Stimulated activated CD4-positive, alpha-beta T cell treated with anti-CD3 and anti-CD28 coated beads, Interleukin-4, amount 100 ng/mL, for 24 hours (primary cell): ENCODE measurements around the gene DNAJB6.
"Not testable (repeated sequence)": the region's sequence is repeated elsewhere in the genome, so short reads cannot be mapped to it uniquely, and the experiment has no call there.

Source experiments
- DNase-seq: peaks from one replicate; pipeline ENCODE4 v3.0.0-alpha.2; 2020

Gene DNAJB6

DNA sequence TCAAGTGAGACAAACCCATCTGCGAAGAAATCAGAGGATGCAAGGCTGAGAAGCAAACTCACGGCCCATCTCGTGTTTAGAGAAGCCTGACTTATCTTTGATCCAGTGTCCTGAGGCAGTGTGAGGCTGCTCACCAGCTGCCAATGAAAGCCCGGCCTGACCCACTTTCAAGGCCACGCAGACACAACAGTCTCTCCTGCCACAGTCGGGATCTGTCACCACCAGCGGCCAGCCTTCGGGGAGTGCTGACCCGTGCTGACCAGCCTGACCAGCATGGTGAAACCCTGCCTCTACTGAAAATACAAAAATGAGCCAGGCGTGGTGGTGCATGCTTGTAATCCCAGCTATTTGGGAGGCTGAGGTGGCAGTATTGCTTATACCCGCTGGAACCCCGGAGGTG, 7.4 kb upstream of the DNAJB6 start:
- no peak for DNase-seq

DNA sequence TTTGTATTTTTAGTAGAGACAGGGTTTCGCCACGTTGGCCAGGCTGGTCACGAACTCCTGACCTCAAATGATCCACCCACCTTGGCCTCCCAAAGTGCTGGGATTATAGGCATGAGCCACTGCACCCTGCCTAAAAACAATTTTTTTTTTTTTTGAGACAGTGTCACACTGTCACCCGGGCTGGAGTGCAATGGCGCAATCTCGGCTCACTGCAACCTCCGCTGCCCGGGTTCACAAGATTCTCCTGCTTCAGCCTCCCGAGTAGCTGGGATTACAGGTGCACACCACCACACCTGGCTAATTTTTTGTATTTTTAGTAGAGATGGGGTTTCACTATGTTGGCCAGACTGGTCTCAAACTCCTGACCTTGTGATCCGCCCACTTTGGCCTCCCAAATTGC, 6.2 kb upstream of the DNAJB6 start:
- not testable (repeated sequence) for DNase-seq

DNA sequence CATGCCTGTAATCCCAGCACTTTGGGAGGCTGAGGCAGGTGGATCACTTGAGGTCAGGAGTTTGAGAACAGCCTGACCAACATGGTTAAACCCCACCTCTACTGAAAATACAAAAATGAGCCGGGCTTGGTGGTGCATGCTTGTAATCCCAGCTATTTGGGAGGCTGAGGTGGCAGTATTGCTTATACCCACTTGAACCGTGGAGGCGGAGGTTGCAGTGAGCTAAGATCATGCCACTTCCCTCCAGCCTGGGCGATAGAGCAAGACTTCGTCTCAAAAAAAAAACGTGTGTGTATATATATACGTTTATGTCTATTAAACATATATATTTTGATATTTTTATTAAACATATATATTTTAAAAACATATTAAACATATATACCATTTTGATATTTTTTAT, 5.8 kb upstream of the DNAJB6 start:
- DNase-seq = not testable (repeated sequence)

DNA sequence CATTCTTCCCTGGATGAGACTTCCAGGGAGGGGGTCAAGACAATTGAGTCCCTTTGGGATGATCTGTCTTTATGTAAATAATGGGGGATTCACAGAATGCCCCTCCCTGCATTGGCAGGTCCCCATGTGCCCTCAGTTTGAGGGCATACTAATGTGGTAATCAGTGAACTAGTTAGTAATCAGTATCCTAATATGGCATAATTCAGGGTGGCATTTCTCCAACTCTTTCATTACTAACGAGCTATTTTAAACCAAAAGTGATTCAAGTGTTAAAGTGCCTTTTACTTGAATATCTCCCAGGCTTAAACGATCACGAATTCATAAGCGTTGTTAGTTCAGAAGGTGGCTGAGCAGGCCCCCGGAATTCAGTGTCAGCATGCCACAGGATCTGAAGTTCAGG, 1.6 kb upstream of the DNAJB6 start:
- DNase-seq = no peak

GRCh38 chr7:157335991-157336382, 817 bp upstream of the DNAJB6 start:
- no peak for DNase-seq

GRCh38 chr7:157337316-157338149, 729 bp downstream of the DNAJB6 start:
- peak; percentile 64 for DNase-seq

- peak; percentile 75 for DNase-seq
These were observed 3.2 kb downstream of the DNAJB6 start for GRCh38 chr7:157339777-157340677.

- DNase-seq = no peak
These were observed 10.6 kb downstream of the DNAJB6 start for GRCh38 chr7:157347217-157347904.

DNA sequence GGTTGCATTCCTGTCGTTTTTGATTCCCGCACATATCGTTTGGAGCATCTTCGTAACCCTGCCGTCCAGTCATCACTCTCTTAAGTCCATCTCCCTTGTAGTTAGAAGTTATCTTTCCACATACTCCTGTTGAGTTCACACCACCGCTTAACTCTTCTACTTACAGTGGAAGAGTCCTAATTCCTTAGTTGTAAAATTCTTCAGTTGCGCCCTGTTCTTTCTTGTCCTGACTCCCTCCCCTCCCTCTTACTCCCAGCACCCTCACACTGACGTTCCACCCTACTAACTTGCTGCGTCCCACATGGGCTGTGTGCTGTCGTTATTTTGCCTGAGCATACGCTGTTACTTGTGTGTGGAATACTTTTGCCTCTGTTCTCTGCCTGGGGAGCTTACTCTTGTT, 11.7 kb downstream of the DNAJB6 start:
- DNase-seq = no peak

DNA sequence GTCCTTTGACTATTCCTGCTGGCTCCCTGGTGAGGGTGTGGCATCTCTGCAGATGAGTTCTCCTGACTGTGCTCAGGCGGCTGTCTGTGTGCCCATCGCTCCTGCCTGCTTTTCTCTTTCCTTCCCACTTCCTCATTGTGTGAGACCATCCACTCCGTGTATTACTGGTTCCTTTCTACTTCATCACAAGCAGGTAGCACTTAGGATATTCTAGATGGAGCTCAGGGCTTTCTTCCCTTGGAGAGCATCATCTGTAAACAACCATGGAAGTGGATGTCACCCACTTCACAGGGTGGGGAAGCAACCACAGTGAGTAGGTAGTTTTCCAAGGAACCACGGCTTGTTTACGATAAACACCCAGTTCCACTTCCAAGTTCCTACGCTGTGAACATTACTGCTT, 15.7 kb downstream of the DNAJB6 start:
- no peak for DNase-seq

- DNase-seq = no peak
These were observed 19.1 kb downstream of the DNAJB6 start for GRCh38 chr7:157355784-157356511.

- DNase-seq = no peak
These were observed 20.6 kb downstream of the DNAJB6 start for GRCh38 chr7:157357129-157358040.

DNA sequence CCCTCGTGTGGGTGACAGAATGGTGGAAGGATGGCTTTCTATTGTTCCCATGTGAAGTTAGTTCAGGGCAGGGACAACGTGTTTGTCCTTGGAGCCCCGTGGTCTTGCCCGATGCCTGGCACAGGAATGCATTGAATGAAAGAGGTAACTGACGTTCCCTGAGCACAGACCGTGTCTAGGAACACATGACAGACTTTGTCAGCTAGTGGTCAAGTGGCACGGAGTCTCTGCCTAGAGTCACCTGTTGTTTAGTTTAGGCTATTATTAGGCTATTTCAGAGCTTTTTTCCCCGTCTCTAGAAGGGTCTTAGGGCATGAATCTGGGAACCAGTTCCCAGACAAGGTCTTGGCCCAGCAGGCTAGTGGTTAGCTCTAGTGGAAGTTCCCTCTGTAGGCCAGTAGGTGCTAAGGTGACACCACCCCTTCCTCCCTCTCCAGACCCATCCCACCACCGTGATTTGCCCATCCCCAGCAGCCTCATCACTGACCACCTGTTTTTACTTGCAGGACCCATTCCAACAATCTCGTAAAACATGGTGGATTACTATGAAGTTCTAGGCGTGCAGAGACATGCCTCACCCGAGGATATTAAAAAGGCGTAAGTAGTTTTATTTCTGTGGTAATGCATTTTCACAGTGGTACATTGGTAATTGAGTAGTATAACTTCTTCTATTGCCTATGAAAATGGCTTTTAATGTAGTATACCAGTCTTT, 21.4 kb downstream of the DNAJB6 start:
- no peak for DNase-seq

DNA sequence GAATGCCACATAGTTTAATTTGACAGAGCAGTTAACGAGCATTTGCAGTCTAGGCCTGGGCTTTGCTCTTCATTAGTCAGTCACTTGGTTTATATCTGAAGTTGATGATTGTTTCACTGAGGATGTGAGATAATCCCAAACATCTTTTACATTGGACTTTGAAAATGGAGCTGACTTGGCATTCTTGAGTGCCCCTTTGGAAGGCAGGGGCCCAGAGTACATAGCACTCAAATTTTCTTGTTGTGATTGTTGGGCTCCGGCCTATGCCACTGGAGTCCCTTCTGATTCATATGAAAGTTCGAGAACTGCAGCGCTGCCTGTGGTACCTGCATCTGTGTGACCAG, 21.9 kb downstream of the DNAJB6 start:
- no peak for DNase-seq

- no peak for DNase-seq
These were observed 22.8 kb downstream of the DNAJB6 start for GRCh38 chr7:157359581-157359980.

GRCh38 chr7:157360483-157361025, 23.8 kb downstream of the DNAJB6 start:
- no peak for DNase-seq

DNA sequence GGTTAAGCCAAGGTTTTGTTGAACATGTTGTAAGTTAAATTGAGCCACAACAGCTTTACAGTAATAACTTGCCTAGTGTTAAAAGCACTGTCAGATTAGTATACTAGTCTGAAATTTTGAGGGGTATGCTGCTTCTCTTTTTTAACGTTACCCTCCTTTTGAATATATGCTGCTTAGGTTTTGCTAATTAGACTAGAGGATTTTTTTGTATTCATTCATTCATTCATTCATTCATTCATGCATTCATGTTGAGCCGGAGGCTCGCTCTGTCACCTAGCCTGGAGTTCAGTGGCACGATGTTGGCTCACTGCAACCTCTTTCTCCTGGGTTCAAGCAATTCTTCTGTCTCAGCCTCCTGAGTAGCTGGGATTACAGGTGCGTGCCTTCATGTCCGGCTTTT, 24.7 kb downstream of the DNAJB6 start:
- no peak for DNase-seq

GRCh38 chr7:157362729-157363128, 25.9 kb downstream of the DNAJB6 start:
- no peak for DNase-seq

DNA sequence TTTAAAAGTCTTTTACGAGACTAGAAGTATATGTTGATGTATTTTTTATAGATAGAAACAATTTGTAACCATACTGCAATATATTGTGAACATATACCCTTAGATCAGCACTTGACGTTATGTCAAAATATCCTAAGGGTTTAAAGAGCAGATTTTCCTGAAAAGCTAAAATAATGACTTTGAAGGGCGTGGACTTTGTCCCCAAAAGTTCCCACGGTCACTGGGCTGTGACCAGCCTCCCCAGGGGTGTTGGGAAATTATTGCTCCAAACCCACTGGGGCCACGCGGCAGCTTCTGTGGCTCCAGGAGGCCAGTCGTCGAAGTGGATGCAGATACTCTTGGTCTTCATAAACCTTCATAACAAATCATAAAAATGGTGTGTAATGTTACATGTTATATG, 29.9 kb downstream of the DNAJB6 start:
- no peak for DNase-seq

DNA sequence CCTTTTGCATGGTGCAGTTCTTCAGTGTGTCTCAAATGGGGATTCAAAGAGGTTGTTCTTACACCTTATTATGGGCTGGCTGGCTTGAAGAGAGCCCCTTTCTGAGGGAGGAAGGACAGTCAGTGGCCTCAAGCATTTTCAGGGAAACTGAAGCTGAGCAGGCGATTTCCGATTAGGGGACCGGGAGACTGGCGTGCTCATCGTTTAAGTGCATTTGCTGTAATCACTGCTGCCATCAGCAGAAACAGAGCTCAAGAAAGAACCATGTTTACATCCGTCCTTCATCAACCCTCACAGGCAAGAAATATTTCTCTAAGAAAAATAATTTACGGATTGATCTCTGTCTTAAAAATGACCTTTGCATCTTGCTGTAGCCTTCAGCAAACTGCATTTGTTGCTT, 32.2 kb downstream of the DNAJB6 start:
- no peak for DNase-seq

GRCh38 chr7:157370742-157371141, 33.9 kb downstream of the DNAJB6 start:
- DNase-seq = no peak
